HCT116 (cell line): Measurements from ENCODE around the gene EMD.

Source experiments
- CTCF ChIP-seq, 3 experiments: fragments of 200-600 bp in 1 of 3; sonication (generic) in 1 of 3; IDR thresholded peaks in 2 of 3; conservative IDR thresholded peaks in 1 of 3; 2 replicates each; pipeline ENCODE4 v1.5.1; 2012 to 2017; ENCODE audit warnings: low read depth in 2 of 3, low read length in 2 of 3, antibody characterized with exemption in 1 of 3, borderline replicate concordance in 1 of 3, control low read depth in 1 of 3, mild to moderate bottlenecking in 1 of 3, mixed read lengths in 1 of 3, mixed run types in 1 of 3, moderate library complexity in 1 of 3; ENCODE audit not compliant: insufficient read depth in 1 of 3
- EZH2 ChIP-seq: fragments of 200-600 bp; sonication (generic); IDR thresholded peaks from 2 replicates; pipeline ENCODE4 v1.6.1; 2017; ENCODE audit warnings: antibody characterized with exemption, mixed run types
- POLR2A ChIP-seq: IDR thresholded peaks from 2 replicates; pipeline ENCODE4 v1.7.0; 2011; ENCODE audit warnings: borderline replicate concordance; ENCODE audit not compliant: insufficient read depth, insufficient read length; ENCODE audit errors: extremely low read depth
- POLR2AphosphoS5 ChIP-seq: IDR thresholded peaks from 2 replicates; pipeline ENCODE4 v1.6.1; 2011; ENCODE audit warnings: mild to moderate bottlenecking, low read depth, low read length, moderate library complexity
- REST ChIP-seq: IDR thresholded peaks from 2 replicates; pipeline ENCODE4 v1.6.1; 2012; ENCODE audit warnings: low read depth

GRCh38 chrX:154362085-154362742 lies 16.9 kb upstream of the EMD start:
- TF ChIP-seq CTCF (IDR thresholded peaks at IDR 0.05 in 2 of 3, conservative IDR thresholded peaks at IDR 0.05 in 1 of 3; ENCODE audit: borderline replicate concordance in 1 of 3, insufficient read depth in 1 of 3, low read depth in 2 of 3, low read length in 2 of 3) (no peak), POLR2AphosphoS5 (no peak), POLR2A (no peak), EZH2 (no peak), REST (no peak)
